Amniotic stem cell (primary cell): ENCODE data around the gene ZC3H7B.

Source experiments
- DNase-seq: peaks from one replicate; lab custom pipeline; 2025; lab: John Stamatoyannopoulos, UW

The ZC3H7B gene

DNA sequence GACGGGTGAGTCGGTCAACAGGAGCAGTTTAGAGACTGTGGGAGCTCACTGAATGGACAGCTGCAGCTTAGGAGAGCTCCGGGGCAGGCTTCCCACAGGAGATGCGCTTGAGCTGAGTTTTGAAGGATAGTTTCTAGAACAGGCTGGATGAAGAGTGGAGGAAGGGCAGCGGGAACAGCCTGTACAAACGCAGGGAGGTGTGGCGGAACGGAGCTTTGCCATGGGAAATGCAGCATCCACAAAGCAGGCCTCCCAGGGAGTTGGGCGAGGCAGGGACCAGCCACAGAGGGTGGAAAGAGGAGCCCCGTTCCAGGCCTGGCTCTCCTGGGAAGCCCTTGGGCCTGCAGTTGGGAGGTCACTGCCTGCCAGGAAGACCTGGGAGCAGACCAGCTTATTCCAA is 53.7 kb downstream of the ZC3H7B start:
- DNase-seq = no peak

GRCh38 chr22:41355895-41356294 is 54.6 kb downstream of the ZC3H7B start:
- no peak for DNase-seq

DNA sequence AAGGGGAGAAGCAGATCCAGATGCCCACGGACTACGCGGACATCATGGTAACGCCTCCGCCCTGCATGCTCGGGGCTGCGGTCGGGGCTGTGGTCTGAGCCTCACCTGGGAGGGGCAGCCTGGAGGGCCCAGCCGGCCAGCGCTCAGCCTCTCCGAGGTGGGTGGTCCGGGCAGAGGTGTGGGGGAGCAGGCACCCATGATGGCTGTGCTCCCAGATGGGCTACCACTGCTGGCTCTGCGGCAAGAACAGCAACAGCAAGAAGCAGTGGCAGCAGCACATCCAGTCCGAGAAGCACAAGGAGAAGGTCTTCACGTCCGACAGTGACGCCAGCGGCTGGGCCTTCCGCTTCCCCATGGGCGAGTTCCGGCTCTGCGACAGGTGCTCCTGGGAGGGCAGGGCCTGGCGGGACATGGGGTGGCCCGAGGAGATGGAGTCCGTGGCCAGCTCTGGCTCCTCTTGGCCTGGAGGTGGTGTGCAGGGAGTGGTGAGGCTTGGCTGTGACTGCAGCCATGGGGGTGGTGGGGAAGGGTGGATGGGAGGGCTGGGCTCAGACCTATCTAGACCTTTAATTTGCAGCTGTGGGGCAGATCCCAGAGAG is 55.2 kb downstream of the ZC3H7B start:
- DNase-seq = no peak

- no peak for DNase-seq
Observed at GRCh38 chr22:41357191-41357590, 55.9 kb downstream of the ZC3H7B start.

- DNase-seq = no peak
Observed at GRCh38 chr22:41358927-41359326, 57.6 kb downstream of the ZC3H7B start.

GRCh38 chr22:41359376-41359775 is 58.1 kb downstream of the ZC3H7B start:
- DNase-seq = no peak

DNA sequence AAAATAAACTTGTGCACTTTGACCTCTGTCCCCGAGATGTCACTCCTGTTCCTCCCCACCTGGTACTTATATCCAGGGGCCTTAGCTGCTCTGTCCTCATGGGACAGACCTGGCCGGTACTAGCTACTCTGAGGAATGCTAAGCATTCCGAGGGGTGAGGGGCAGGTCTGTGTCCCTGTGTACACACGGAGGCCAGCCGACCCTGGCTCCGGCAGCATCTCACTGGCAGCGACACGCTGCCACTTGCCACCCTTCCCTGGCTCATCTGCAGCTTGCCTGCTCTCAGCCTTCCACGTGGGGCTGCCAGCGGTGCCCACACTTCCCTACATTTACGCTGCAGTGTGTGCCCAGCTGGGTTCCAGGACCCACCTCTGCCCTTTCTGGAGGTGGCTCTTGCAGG is 58.8 kb downstream of the ZC3H7B start:
- DNase-seq = no peak

DNA sequence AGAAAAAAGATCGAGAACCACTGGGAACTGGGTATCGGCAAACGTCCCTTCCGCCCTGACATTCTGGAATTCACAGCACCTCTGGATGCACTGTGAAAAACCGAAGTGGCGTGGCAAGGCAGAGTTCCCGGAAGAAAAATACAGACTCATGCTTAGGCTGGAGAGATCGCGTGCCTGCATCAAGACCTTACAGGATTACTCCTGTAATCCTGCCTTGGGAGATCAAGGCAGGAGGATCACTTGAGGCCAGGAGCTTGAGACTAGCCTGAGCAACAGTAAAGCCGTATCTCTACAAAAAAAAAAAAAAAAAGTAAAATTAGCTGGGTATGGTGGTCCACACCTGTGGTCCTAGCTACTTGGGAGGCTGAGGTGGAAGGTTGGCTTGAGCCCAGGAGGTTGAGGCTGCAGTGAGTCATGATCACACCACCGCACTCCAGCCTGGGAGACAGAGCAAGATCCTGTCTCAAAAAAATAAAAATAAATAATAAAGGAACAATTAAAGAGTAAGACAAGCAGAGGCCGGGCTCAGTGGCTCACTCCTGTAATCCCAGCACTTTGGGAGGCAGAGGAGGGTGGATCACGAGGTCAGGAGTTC is 60.5 kb downstream of the ZC3H7B start:
- no peak for DNase-seq

- DNase-seq = no peak
Observed at GRCh38 chr22:41362615-41363014, 61.3 kb downstream of the ZC3H7B start.

- no peak for DNase-seq
Observed at GRCh38 chr22:41364233-41364632, 62.9 kb downstream of the ZC3H7B start.

DNA sequence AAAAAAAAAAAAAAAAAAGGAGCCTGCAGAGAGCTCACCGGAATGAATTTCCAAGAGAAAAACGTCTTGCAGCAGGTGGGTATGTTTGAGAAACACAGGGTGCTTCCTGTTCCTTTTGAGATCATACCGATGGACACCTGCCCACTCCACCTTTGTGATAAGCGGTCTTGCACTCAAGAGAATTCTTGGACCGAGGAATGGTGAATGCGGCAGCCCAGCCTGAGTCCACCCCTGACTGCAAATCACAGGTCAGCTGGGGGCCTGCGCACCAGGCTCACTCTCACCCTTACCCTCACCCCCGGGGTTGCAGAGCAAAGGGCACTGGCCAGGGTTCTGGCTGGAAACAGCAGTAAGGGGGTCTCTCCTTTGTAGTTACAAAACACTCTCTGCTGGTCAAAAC is 63.6 kb downstream of the ZC3H7B start:
- DNase-seq = no peak

GRCh38 chr22:41365425-41365824 is 64.1 kb downstream of the ZC3H7B start:
- DNase-seq = no peak

DNA sequence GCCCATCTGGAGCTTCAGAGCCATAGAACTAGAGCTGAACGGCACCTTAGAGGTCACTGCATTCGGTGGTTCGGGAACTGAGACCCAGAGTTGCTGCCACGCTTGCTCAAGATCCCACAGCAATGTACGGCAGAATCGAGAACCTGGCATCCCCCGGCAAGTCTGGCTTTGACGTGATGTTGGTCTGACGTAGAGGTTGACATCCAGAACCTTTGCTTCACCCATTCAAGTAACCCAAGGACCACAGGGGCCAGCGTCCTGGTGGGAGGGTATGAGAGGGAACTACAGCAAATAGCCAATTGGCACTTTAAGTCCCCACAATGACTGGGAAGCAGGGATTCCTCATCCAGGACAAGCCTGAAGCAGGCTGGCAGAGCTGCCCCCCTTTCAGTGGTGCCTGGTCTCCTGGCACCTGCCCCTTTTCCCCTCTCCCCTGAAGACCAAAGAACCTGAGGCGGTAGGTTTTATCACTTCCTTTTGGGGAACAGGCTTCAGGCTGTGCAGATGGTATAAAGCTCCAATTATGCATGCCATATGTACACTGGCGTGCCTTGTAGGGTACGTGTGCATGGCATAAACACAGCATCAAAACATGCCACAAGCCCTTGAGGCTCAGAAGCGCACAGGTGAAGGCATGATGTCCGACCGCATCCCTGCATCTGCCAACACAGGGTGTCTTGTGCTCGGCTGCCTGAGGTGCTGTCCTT is 65.2 kb downstream of the ZC3H7B start:
- no peak for DNase-seq

DNA sequence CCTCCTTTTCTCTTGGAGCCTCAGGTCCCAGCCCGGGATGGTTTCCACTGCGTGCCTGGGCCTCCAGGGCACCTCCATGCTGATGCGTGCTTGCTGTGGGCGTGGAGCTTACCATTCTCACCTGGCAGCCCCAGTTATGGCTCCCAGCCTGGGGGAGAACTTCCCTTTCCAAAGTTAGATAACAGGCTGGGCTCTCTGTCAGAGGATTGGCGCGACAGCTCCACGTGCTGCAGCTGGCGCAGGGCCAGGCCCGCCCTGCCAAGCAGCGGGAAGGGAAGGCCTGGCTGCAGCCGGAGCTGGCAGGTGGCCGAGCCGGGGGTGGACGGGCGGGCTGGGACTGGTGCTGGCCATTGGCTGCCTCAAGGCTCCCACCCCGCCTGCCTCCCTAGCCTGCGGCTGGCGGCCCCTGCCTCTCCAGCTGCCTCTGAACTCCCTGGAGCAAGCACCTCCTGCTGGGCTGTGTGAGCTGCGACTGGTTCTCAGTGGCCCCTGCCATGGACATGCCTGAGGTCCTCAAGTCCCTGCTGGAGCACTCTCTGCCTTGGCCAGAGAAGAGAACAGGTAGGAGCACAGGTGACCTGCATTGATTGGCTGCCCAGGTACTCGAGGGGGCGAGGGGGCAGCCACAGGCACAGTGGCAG is 65.8 kb downstream of the ZC3H7B start:
- DNase-seq = peak; percentile 54

DNA sequence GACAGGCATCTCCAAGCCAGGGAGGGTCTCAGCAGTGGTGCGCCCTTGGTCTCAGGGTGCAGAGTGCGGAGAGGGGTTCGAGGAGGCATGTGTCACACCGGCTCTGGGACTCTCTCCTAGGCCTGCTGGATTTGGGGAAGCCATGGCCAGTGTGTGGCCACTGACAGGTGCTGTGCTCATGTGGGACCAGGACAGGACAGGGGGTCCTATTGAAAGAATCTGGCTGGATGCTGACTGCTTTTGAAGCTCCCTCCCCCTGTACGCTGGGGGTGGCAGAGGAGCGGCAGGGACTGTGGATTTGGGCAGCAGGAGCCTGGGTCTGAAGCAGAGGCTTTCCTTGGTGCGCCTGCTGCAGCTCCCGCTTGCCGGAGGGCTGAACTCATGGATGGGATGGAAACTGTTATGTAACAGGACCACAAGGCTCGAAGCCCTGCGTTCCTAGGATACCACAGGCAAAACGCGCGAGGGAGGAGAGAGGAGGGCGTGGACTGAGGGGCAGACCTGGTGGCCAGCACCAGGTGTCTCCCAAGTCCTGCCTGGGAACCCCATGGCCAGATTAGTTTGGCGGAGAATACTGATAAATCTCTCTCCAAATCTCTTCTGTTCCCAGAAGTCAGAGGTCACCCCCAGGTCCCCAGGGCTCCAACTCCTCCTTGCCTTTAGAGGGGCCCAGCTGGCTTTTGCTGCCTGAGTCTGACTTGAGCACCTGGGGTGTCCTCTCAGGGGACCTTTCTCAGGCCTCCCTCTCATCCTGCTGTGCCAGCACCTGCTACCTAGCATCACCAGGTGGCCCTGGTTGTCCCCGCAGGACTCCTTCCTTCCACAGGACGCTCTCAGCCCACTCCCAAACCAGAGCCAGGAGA is 66.6 kb downstream of the ZC3H7B start:
- DNase-seq = peak; percentile 4

GRCh38 chr22:41368543-41369423 is 67.5 kb downstream of the ZC3H7B start:
- DNase-seq = no peak

DNA sequence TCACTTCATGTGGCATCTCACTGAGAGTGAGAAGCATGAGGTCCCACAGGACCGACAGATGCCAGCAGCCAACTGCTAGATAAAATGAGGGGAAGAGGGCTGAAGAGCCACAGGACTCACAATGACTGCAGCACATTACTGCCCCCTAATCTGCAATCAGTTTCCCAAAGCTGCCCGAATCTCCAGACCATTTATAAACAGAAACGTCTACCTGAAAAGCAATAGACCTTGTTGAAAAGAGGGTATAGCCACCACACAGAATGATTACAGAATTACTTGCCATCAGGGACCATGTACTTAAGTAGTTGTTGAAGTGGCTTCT is 68.1 kb downstream of the ZC3H7B start:
- no peak for DNase-seq

- DNase-seq = no peak
Observed at GRCh38 chr22:41369837-41370236, 68.5 kb downstream of the ZC3H7B start.

GRCh38 chr22:41377846-41378245 is 76.5 kb downstream of the ZC3H7B start:
- DNase-seq = no peak

DNA sequence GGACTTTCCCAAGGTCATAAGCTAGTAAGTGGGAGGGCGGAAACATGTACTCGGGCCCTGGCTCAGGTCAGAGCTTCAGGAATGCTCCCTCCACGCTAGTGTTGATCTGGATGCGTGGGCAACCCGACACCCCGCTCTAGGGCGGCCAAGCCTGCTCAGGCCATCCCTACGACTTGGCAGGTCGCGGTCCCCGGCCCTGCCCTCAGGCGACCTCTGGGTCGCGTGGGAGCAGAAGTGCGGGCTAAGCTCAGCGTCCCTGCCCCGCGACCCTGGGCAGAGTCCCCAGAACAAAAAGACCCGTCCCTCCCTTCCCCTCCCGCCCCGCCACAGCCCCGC is 79.6 kb downstream of the ZC3H7B start:
- DNase-seq = peak; percentile 59

DNA sequence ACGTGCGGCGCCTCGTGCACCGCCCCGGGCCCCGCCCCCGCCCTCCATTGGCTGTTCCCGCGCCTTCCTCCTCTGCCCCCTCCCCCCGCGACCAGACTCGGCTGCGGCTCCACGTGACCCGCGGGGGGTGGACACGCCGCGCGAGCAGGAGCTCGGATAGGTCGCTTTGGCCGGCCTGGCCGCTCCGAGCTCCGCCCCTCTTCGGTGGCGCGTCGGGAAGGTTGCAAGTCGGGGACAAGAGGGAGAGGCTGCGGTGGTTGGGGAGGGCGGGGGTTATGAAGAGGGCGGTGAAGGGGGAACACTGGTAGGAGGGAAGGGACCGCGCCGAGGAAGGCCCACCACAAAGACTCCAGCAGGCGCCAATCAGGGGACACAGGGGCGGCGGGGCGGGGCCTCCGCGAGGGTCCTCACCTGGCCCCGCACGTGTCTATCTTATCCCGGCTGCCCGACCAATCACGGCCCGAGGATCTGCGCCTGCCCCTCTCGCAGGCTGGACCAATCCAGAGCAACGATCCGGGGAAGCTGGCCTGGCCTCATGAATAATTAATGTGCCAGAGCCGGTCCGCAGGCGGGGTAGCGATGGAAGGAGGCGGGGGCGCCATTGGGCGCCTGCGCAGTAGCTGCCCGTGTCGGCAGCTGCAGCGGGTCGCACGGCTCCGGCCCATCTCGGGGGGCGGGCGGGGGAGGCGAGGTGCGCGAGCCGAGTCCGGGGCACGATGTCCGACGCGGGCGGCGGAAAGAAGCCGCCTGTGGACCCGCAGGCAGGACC is 80.2 kb downstream of the ZC3H7B start, which contains the start of gene TEF:
Gene TEF (plus strand): TSS at position 614 of the 769 bp plus-strand sequence. CDS start 103 bp downstream, at position 717.
- peak; percentile 98 for DNase-seq
